COR-L47 (cell line): Measurements from ENCODE around the gene GSE1.

ENCODE experiments used
- DNase-seq: peaks from one replicate; lab custom pipeline; 2025; lab: John Stamatoyannopoulos, UW

GSE1 gene

GRCh38 chr16:85612801-85613603, at the start of gene GSE1:
TSS of gene GSE1 (plus strand) at chr16:85613322. CDS start at chr16:85613392, 70 bp downstream.
- DNase-seq: peak; percentile 94

GRCh38 chr16:85563515-85564276, 49.4 kb upstream of the GSE1 start:
- no peak for DNase-seq

GRCh38 chr16:85564277-85565051, 48.7 kb upstream of the GSE1 start:
- DNase-seq: no peak

DNA sequence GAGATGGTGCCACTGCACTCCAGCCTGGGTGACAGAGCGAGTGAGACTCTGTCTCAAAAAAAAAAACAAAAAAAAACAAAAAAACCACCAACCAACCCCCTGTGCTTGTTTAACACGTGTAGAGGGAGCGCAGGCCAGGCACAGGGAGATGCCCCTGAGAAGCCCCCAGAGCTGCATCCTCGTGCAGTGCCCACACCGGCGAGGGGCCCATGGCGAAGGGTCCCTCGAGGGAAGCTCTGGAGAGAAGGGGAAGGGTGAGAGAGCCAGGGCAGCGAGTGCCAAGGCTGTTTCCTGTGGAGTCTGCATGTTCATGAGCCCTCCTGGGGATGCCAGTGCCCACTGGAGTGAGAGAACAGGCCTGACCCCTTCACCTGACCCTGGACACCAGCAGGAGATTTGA, 47.8 kb upstream of the GSE1 start:
- no peak for DNase-seq

DNA sequence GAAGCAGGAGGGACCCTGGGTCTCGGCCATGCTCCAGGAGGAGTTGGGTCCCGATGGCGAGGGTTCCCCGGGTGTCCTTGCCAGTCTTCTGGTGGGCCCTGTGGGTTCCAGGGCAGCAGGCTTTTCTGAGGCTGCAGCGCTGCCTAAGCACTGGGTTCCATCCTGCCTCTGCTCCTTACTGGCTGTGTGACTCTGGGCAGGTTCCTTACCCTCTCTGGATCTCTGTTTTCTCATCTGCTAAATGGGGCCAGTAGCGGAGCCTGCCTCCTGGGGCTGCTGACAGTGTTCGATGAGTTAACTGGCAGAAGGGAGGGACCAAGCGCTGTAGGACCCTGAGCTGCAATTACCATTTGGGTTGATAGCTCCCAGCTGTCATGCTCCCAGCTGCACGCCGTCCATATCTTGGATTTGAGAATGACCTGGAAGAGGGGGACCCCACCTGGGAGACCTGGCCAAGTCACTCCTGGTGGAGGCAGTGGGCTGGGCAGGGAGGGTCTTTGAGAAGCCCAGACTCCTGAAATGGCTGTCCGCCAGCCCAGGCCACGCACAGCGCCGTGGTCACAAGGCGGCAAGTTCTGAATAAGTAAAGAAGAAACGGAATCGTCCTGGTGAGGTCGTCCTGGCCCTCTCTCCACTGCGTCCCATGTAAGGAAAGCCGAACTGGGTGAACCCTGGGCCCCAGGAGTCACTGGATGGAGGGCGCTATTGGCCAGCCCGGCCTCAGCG, 47.2 kb upstream of the GSE1 start:
- no peak for DNase-seq

DNA sequence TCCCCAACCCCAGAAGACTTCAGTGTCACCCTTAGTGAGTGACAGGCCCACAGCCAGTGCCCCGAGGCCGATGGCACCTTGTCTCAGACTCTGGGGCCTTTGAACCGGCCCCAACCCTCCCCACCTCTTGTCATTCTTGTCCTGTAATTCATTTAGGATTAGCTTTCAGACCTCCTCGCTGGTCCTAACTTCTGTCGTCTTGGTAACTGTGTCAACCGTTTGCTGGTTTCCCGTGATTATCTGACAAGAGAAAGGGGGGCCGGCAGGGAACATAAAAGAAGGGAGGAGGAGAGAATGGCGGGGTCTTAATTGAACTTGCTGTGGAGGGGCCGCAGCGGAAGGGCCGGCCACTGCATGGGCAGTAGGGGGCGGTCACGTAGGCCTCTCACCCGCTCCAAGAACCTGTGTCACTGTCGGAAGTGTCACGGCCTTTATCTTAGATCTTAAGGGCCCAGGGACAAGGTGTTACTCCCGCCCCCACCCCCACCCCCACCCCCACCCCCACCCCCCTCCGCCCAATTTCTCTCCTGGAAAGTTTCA, 46.5 kb upstream of the GSE1 start:
- no peak for DNase-seq

DNA sequence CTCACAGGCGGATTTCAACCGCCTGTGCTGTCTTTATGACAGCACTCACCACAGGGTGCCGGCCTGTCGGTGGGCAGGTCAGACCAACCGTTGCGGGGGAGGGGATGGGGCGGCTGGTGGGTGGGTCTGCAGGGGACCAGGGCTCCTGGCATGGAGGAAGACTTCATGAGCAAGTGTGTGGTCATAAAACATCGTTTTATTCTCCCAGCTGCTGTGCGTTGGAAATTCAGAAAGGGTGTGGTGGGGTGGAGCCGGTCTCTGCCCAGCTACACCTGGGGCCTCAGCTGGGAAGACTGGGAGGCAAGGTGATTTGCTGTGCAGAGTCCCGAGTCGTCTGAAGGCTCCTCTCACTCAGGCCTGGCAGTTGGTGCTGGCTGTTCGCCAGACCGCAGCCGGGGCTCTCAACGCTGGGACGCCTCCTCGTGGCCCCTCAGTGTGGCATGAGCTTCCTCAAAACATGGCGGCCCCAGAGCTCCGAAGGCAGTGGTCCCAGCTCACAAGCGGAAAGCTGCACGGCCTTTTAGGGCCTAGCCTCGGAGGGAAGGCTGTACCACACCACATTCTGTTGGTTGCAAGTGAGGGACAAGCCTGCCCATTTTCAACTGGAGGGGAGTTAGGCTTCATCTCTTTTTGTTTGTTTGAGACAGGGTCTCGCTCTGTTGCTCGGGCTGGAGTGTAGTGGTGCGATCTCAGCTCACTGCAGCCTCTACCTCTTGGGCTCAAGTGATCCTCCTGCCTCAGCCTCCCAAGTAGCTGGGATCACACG, 45.8 kb upstream of the GSE1 start:
- DNase-seq: no peak

DNA sequence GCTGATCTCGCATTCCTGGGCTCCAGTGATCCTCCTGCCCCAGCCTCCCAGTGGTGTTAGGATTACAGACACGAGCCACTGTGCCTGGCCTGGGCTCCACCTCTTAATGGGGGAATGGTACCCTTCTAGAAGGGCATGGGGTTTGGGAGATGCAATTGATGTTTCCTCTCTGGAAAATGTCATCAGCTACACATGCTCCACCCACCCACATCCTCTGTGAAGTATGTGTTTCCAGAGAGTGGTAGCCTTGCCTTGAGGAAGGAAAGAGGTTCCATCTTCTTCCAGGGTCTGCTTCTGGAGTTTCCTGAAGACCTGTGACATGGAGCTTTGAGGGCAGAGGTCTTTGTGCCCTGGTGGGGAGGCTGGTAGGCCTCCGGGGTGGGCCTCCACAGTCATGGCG, 45.2 kb upstream of the GSE1 start:
- DNase-seq: no peak

GRCh38 chr16:85568519-85568918, 44.6 kb upstream of the GSE1 start:
- DNase-seq: no peak

DNA sequence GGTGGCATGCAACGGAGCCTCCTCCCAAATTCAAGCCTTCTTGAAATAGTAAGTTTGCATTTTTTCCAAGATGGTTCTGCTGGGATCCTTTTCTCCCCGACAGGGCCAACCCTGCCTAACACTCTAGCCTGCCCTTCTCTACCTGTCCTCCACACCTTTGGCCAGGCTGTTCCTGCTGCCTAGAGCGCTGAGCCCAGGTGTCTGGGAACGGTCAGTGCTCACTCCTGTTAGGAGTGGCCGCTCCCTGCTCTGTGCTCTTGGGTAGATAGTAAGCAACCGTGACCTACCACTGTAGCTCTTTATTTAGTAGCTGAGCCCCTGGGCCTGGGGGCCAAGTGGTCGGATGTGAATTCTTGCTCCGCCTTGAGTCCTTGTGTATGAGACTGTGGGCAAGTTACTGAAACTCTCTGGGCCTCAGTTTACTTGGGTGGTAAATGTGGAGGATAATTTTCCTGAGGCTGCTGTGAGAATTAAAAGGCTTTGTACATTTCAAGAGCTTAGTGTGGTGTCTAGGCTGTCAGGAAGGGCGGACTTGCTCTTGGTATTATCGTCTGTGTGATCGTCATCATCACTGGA, 44.0 kb upstream of the GSE1 start:
- no peak for DNase-seq

DNA sequence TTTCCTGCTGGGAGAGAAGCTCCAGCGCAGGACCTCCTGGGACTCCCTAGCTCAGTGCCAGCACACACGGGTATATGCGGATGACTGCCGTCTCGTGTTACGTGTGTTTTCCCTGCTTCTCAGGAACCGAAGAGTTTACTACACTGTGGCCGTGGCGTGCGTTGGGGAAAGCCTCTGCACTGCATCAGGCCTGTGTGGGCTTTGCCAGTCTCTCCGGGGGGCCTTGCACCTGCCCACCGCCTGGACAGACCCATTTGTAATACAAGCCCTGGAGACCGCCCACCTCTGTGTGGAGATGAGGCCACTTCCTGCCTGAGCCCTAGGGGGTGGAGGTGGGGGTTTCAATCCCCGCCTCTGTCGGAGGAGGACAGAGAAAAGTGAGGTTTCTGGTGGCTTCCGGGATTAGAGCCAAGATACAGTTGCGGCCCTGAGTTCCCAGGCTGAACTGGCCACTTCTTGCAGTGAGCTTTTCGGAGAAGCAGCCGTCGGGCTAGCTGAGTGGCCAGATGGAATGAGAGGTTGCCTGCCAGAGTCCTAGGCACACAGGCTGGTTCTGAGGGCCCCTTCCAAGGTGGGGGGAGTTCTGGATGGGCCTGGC, 43.4 kb upstream of the GSE1 start:
- peak; percentile 98 for DNase-seq

- no peak for DNase-seq
Observed at GRCh38 chr16:85570213-85570734, 42.8 kb upstream of the GSE1 start.

GRCh38 chr16:85570735-85571562, 42.2 kb upstream of the GSE1 start:
- DNase-seq: no peak

GRCh38 chr16:85571563-85571812, 41.6 kb upstream of the GSE1 start:
- DNase-seq: no peak

DNA sequence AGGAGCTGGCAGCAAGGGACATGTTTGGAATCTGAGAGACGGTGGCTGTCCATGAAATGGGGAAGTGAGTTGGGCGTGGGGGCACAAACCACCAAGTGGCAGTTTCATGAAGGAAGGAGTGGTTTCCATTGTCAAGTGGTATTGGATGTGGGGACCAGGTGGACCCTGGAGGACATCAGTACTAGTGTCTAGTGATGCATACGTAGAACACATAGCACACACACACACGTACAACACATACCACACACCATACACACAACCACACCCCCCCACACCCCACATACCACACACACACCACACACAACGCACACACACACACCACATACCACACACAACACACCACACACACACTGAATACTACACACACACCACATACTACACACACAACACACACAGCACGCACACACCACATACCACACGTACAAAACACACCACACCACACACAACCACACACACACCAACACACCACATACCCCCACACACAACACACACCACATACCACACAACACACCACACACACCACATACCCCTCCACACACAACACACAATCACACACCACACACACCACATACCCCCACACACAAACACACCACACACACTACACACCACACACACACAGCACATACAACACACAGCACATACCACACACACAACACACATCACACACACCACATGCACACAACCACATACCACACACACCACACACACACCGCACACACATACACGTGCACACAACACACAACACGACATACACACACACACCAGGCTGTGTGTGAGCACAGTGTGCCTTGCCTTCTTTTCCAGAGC, 41.1 kb upstream of the GSE1 start:
- no peak for DNase-seq

DNA sequence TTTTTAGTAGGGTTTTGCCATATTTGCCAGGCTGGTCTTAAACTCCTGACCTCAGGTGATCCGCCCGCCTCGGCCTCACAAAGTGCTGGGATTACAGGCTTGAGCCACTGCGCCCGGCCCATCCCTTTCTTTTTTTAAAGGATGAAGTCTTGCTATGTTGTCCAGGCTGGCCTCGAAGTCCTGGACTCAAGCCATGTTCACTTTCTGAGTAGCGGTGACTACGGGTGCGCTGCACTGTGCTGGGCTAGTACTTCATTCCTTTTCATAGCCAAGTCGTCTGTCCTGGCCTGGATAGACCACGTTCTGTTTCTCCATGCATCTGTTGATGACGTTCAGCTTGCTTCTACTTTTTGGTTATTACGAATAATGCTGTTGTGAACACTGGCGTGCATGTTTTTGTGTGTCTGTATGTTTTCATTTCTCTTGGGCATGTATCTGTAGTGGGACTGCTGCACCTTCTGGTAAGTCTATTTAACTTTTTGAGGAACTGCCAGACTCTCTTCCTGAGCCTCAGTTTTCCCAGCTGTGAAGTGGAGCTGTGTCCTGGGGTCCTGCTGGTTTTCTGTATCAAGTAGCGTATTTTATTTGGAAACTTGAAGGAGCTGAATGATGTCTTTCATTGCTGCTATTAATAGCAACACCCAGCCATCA, 40.0 kb upstream of the GSE1 start:
- no peak for DNase-seq

- DNase-seq: no peak
Observed at GRCh38 chr16:85573696-85574641, 39.2 kb upstream of the GSE1 start.
